OCI-LY7 (cell line): ENCODE measurements around the gene PDIA6. TPM values are rescaled to one million over a fixed set of nuclear protein-coding genes. Genes with fewer than 3 reads are reported as not detected.

Experiments
- BruUV-seq: library from RNA; stranded (reverse); fragments of 400-500 nt; replicated peaks from 2 replicates; lab custom pipeline; 2021; lab: Mats Ljungman, UMichigan
- CTCF ChIA-PET: fragments of 300-600 bp; sonication (Branson Sonifier 250); formaldehyde crosslinking; loops from one replicate; lab custom pipeline; 2022; ENCODE audit warnings: antibody characterized with exemption; ENCODE audit not compliant: unreplicated experiment; lab: Charles Lee
- POLR2A ChIA-PET: fragments of 300-600 bp; sonication (Branson Sonifier 250); formaldehyde crosslinking; loops from one replicate; lab custom pipeline; 2022; ENCODE audit warnings: antibody characterized with exemption; lab: Charles Lee
- DNase-seq: peaks from one replicate; pipeline ENCODE4 v3.0.0-alpha.2; 2015; ENCODE audit warnings: low spot score
- H2AFZ ChIP-seq: fragments of 200-600 bp; sonication (generic), shearing (Covaris generic); 2 replicates; pipeline ENCODE4 v1.6.1; 2014; ENCODE audit warnings: mild to moderate bottlenecking, antibody characterized with exemption, low read length, moderate library complexity
- H3K27ac ChIP-seq: fragments of 200-600 bp; sonication (generic); 2 replicates; pipeline ENCODE4 v1.5.1; 2014; ENCODE audit warnings: mixed run types, low read depth, mild to moderate bottlenecking, moderate library complexity, low read length, inconsistent platforms; ENCODE audit not compliant: poor library complexity, severe bottlenecking
- H3K36me3 ChIP-seq: fragments of 200-600 bp; sonication (generic); 2 replicates; pipeline ENCODE4 v1.6.1; 2014; ENCODE audit warnings: mild to moderate bottlenecking, antibody characterized with exemption, low read length, moderate library complexity, mixed read lengths; ENCODE audit not compliant: insufficient read depth
- H3K4me1 ChIP-seq: fragments of 200-600 bp; sonication (generic); 2 replicates; pipeline ENCODE4 v1.5.1; 2014; ENCODE audit warnings: mild to moderate bottlenecking, low read length; ENCODE audit not compliant: insufficient read depth, poor library complexity, severe bottlenecking
- H3K4me2 ChIP-seq: fragments of 200-600 bp; sonication (generic); 2 replicates; pipeline ENCODE4 v1.6.1; 2014; ENCODE audit warnings: mild to moderate bottlenecking, low read length
- H3K4me3 ChIP-seq: fragments of 200-600 bp; sonication (generic); 2 replicates; pipeline ENCODE4 v1.5.1; 2014; ENCODE audit warnings: mild to moderate bottlenecking, low read depth, low read length; ENCODE audit not compliant: poor library complexity, severe bottlenecking
- H3K79me2 ChIP-seq: fragments of 200-600 bp; sonication (generic); 2 replicates; pipeline ENCODE4 v1.6.1; 2016; ENCODE audit warnings: low read depth, mild to moderate bottlenecking, low read length, moderate library complexity, mixed read lengths; ENCODE audit not compliant: insufficient read depth
- H3K9me2 ChIP-seq: fragments of 200-600 bp; sonication (generic); 2 replicates; pipeline ENCODE4 v1.6.1; 2016; ENCODE audit warnings: mild to moderate bottlenecking, low read length, mixed read lengths; ENCODE audit not compliant: insufficient read depth
- H3K9me3 ChIP-seq: fragments of 200-600 bp; sonication (generic); 2 replicates; pipeline ENCODE4 v1.6.1; 2014; ENCODE audit warnings: mild to moderate bottlenecking, mixed run types, low read length, mixed read lengths
- H4K20me1 ChIP-seq: fragments of 200-600 bp; sonication (generic); 2 replicates; pipeline ENCODE4 v1.6.1; 2014; ENCODE audit warnings: mild to moderate bottlenecking, antibody characterized with exemption, low read length, moderate library complexity, mixed read lengths; ENCODE audit not compliant: insufficient read depth
- CTCF ChIP-seq: fragments of 200-600 bp; sonication (generic); conservative IDR thresholded peaks from 2 replicates; pipeline ENCODE4 v1.5.1; 2014; ENCODE audit warnings: mild to moderate bottlenecking, antibody characterized with exemption, low read length, moderate library complexity, mixed read lengths
- EZH2phosphoT487 ChIP-seq: fragments of 200-600 bp; sonication (generic); IDR thresholded peaks from 2 replicates; pipeline ENCODE4 v1.6.1; 2018; ENCODE audit warnings: low read depth, borderline replicate concordance, mild to moderate bottlenecking, mixed run types, antibody characterized with exemption, low read length, moderate library complexity, mixed read lengths
- intact Hi-C: fragments of 100-400 bp; cut with micrococcal nuclease; formaldehyde crosslinking; loops from one replicate; pipeline ENCODE4 v1.10.0; 2022; ENCODE audit not compliant: unreplicated experiment
- total RNA-seq, 2 experiments: library from RNA; depleted of rRNA in 1 of 2; stranded (reverse); fragments of >200 nt in 1 of 2; shearing (Covaris generic) in 1 of 2; gene quantifications; 2 replicates each; pipeline ENCODE4 v1.2.3, GENCODE V29; 2014 to 2022

The PDIA6 gene
- total RNA-seq, 2 experiments from 2014 or later = 150 to 171 TPM

GRCh38 chr2:10768063-10768507 is 44.5 kb downstream of the PDIA6 start:
- Histone ChIP-seq H3K27ac (no peak overlapping the region), H3K9me3 (no peaks in the 10 kb centered on the region), H4K20me1 (no peaks in the 10 kb centered on the region), H3K4me3 (no peak overlapping the region), H3K36me3 (no peaks in the 10 kb centered on the region), H3K4me1 (peaks cover 7% of the 10 kb centered on the region), H3K79me2 (no peaks in the 10 kb centered on the region), H3K9me2 (no peaks in the 10 kb centered on the region), H3K4me2 (no peak overlapping the region), H2AFZ (no peak overlapping the region)
- POLR2A ChIA-PET = interaction anchor here (0.6 kb wide), 1 partner anchor 31 kb away, joined by 3 read pairs; no protein-coding TSS in a partner anchor
- CTCF ChIA-PET = no interaction called here
- TF ChIP-seq CTCF = no peak
- TF ChIP-seq EZH2phosphoT487 = no peak
- intact Hi-C loops = no loop called here
- BruUV-seq = no TSS peak
- no peak for DNase-seq

DNA sequence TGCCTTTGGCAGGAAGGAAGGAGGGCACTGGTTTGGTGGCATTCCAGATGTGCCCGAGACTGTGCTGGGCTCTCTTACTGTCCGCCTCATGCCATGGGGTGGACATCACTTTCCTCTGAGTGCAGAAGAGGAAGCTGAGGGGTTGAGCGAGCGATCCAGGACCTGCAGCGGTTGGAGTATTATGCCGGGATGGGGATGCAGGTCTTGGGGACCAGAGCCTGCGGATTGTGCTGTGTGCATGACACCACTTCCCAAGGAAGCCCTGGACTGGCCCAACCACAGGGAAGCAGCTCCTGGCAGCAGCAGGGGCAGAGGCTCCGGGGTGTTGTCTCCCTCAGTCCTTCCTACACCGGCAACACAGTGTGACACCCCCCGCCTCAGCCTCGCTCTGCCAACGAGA is 46.7 kb downstream of the PDIA6 start:
- H3K9me3 ChIP-seq = no peaks in the 10 kb centered on the region
- POLR2A ChIA-PET = no interaction called here
- BruUV-seq = no TSS peak

More for the DNA sequence above, 46.7 kb downstream of the PDIA6 start:
- Histone ChIP-seq H4K20me1 (no peaks in the 10 kb centered on the region), H3K36me3 (no peaks in the 10 kb centered on the region), H3K27ac (no peak overlapping the region), H3K9me2 (no peaks in the 10 kb centered on the region), H3K4me2 (no peak overlapping the region), H3K4me1 (peaks cover 7% of the 10 kb centered on the region), H3K79me2 (no peaks in the 10 kb centered on the region), H2AFZ (no peak overlapping the region), H3K4me3 (no peak overlapping the region)
- DNase-seq = no peak
- TF ChIP-seq EZH2phosphoT487 (no peak), CTCF (no peak)
- CTCF ChIA-PET = no interaction called here
- intact Hi-C loops = no loop called here
